ENCODE data around the gene COTL1. TPM values are rescaled to one million over a fixed set of nuclear protein-coding genes. Genes with fewer than 3 reads are reported as not detected.

COTL1 gene
- total and polyA plus RNA-seq, 3 experiments from 2014 or later = 373 to 653 (median 388) TPM

GRCh38 chr16:84578538-84579126 lies 39.2 kb downstream of the COTL1 start:
- peaks cover 4% of the 10 kb centered on the region for H3K4me1 ChIP-seq (ENCODE audit: insufficient read depth, low read length)
- Mint-ChIP-seq H3K9me3 (no peaks in the 10 kb centered on the region), H3K4me3 (peak overlapping the region in 1 of 7 donors; percentile 28), H3K27ac (peak overlapping the region; percentile 26 to 80 (median 64)), H3K4me1 (peaks cover 48 to 85% (median 65%) of the 10 kb centered on the region in 3 donors), H3K27me3 (no peaks in the 10 kb centered on the region), H3K36me3 (peaks cover 0 to 78% (median 10%) of the 10 kb centered on the region in 3 donors)
- no peak overlapping the region for H3K4me3 ChIP-seq (ENCODE audit: low read length)
- CTCF ChIA-PET = interaction anchor here (1.8 kb wide), 1 partner anchor 44 kb away, joined by 5 read pairs; no protein-coding TSS in a partner anchor
- H3K36me3 ChIP-seq (ENCODE audit: insufficient read depth, low read length) = peaks cover 12% of the 10 kb centered on the region
- H3K27me3 ChIP-seq (ENCODE audit: insufficient read depth, low read length, poor library complexity, severe bottlenecking) = no peaks in the 10 kb centered on the region
- DNase-seq = no peak
- POLR2A ChIA-PET = interaction anchor here (1.1 kb wide), 1 partner anchor 40 kb away, joined by 4 read pairs; the partner anchor contains the start of gene COTL1
- no peaks in the 10 kb centered on the region for H3K9me3 ChIP-seq (ENCODE audit: low read length)
- H3K27ac ChIP-seq (ENCODE audit: low read depth, low read length) = no peak overlapping the region

GRCh38 chr16:84577034-84577803 lies 40.7 kb downstream of the COTL1 start:
- H3K36me3 ChIP-seq (ENCODE audit: insufficient read depth, low read length) = peaks cover 5% of the 10 kb centered on the region
- H3K36me3 Mint-ChIP-seq = peaks cover 4 to 79% (median 7%) of the 10 kb centered on the region in 3 donors
- POLR2A ChIA-PET = interaction anchor here (1.1 kb wide), 1 partner anchor 41 kb away, joined by 4 read pairs; the partner anchor contains the start of gene COTL1

GRCh38 chr16:84575914-84576313 lies 42.0 kb downstream of the COTL1 start:
- Mint-ChIP-seq H3K27ac (peak overlapping the region in 7 of 8 donors; percentile 2 to 92 (median 74)), H3K36me3 (peaks cover 10 to 83% (median 10%) of the 10 kb centered on the region in 3 donors), H3K27me3 (no peaks in the 10 kb centered on the region), H3K4me3 (no peak overlapping the region), H3K4me1 (peaks cover 57 to 86% (median 79%) of the 10 kb centered on the region in 3 donors), H3K9me3 (peaks cover 0 to under 1% (median 0%) of the 10 kb centered on the region in 5 donors)
- H3K4me1 ChIP-seq (ENCODE audit: insufficient read depth, low read length) = no peaks in the 10 kb centered on the region
- peaks cover 5% of the 10 kb centered on the region for H3K36me3 ChIP-seq (ENCODE audit: insufficient read depth, low read length)
- CTCF ChIA-PET = interaction anchor here (1.6 kb wide), 1 partner anchor 65 kb away, joined by 11 read pairs; no protein-coding TSS in a partner anchor
- H3K4me3 ChIP-seq (ENCODE audit: low read length) = no peak overlapping the region
- DNase-seq = no peak
- H3K9me3 ChIP-seq (ENCODE audit: low read length) = no peaks in the 10 kb centered on the region
- POLR2A ChIA-PET = no interaction called here
- H3K27ac ChIP-seq (ENCODE audit: low read depth, low read length) = no peak overlapping the region
- no peaks in the 10 kb centered on the region for H3K27me3 ChIP-seq (ENCODE audit: insufficient read depth, low read length, poor library complexity, severe bottlenecking)

More at GRCh38 chr16:84577034-84577803, 40.7 kb downstream of the COTL1 start:
- Histone ChIP-seq H3K9me3 (ENCODE audit: low read length) (no peaks in the 10 kb centered on the region), H3K4me1 (ENCODE audit: insufficient read depth, low read length) (no peaks in the 10 kb centered on the region), H3K4me3 (ENCODE audit: low read length) (no peak overlapping the region), H3K27ac (ENCODE audit: low read depth, low read length) (no peak overlapping the region), H3K27me3 (ENCODE audit: insufficient read depth, low read length, poor library complexity, severe bottlenecking) (no peaks in the 10 kb centered on the region)
- no peak for DNase-seq
- H3K27ac Mint-ChIP-seq = peak overlapping the region in 7 of 8 donors; percentile 2 to 86 (median 79)
- no peaks in the 10 kb centered on the region for H3K9me3 Mint-ChIP-seq
- H3K4me1 Mint-ChIP-seq = peaks cover 52 to 86% (median 70%) of the 10 kb centered on the region in 3 donors
- H3K4me3 Mint-ChIP-seq = peak overlapping the region in 2 of 7 donors; percentile 13 to 46
- CTCF ChIA-PET = interaction anchor here (1.0 kb wide), 1 partner anchor 23 kb away, joined by 3 read pairs; no protein-coding TSS in a partner anchor
- no peaks in the 10 kb centered on the region for H3K27me3 Mint-ChIP-seq

- Histone ChIP-seq H3K4me1 (ENCODE audit: insufficient read depth, low read length) (no peaks in the 10 kb centered on the region), H3K36me3 (ENCODE audit: insufficient read depth, low read length) (peaks cover 10% of the 10 kb centered on the region)
Measured at GRCh38 chr16:84574191-84574590, 43.7 kb downstream of the COTL1 start.

GRCh38 chr16:84572096-84572495 lies 45.8 kb downstream of the COTL1 start:
- no peak for DNase-seq
- Mint-ChIP-seq H3K27ac (peak overlapping the region in 6 of 8 donors; percentile 24 to 80 (median 59)), H3K4me3 (peak overlapping the region in 3 of 7 donors; percentile 36 to 56 (median 44))

More at GRCh38 chr16:84574191-84574590, 43.7 kb downstream of the COTL1 start:
- no peak overlapping the region for H3K27ac ChIP-seq (ENCODE audit: low read depth, low read length)
- H3K4me3 ChIP-seq (ENCODE audit: low read length) = no peak overlapping the region
- Mint-ChIP-seq H3K27me3 (no peaks in the 10 kb centered on the region), H3K27ac (peak overlapping the region in 4 of 8 donors; percentile 17 to 57 (median 36)), H3K4me1 (peaks cover 57 to 87% (median 81%) of the 10 kb centered on the region in 3 donors), H3K36me3 (peaks cover 19 to 84% (median 24%) of the 10 kb centered on the region in 3 donors), H3K4me3 (peak overlapping the region in 1 of 7 donors; percentile 20), H3K9me3 (peaks cover 0 to 7% (median 5%) of the 10 kb centered on the region in 5 donors)
- no peaks in the 10 kb centered on the region for H3K9me3 ChIP-seq (ENCODE audit: low read length)
- H3K27me3 ChIP-seq (ENCODE audit: insufficient read depth, low read length, poor library complexity, severe bottlenecking) = no peaks in the 10 kb centered on the region
- ChIA-PET CTCF (no interaction called here), POLR2A (interaction anchor here (0.9 kb wide), 1 partner anchor 34 kb away, joined by 3 read pairs; no protein-coding TSS in a partner anchor)
- no peak for DNase-seq

GRCh38 chr16:84571506-84571905 lies 46.4 kb downstream of the COTL1 start:
- H3K27ac Mint-ChIP-seq = peak overlapping the region in 6 of 8 donors; percentile 2 to 93 (median 26)

More at GRCh38 chr16:84572096-84572495, 45.8 kb downstream of the COTL1 start:
- peaks cover 17 to 87% (median 30%) of the 10 kb centered on the region in 3 donors for H3K36me3 Mint-ChIP-seq
- H3K27ac ChIP-seq (ENCODE audit: low read depth, low read length) = no peak overlapping the region
- no peaks in the 10 kb centered on the region for H3K27me3 ChIP-seq (ENCODE audit: insufficient read depth, low read length, poor library complexity, severe bottlenecking)
- peaks cover 46 to 84% (median 80%) of the 10 kb centered on the region in 3 donors for H3K4me1 Mint-ChIP-seq
- no peak overlapping the region for H3K4me3 ChIP-seq (ENCODE audit: low read length)
- POLR2A ChIA-PET = no interaction called here
- CTCF ChIA-PET = interaction anchor here (1.0 kb wide), 1 partner anchor 27 kb away, joined by 3 read pairs; no protein-coding TSS in a partner anchor
- H3K27me3 Mint-ChIP-seq = no peaks in the 10 kb centered on the region
- no peaks in the 10 kb centered on the region for H3K4me1 ChIP-seq (ENCODE audit: insufficient read depth, low read length)
- peaks cover 16% of the 10 kb centered on the region for H3K36me3 ChIP-seq (ENCODE audit: insufficient read depth, low read length)
- no peaks in the 10 kb centered on the region for H3K9me3 ChIP-seq (ENCODE audit: low read length)
- peaks cover 0 to 7% (median 5%) of the 10 kb centered on the region in 5 donors for H3K9me3 Mint-ChIP-seq

GRCh38 chr16:84570739-84571403 lies 47.0 kb downstream of the COTL1 start:
- Mint-ChIP-seq H3K9me3 (peaks cover 0 to 7% (median 5%) of the 10 kb centered on the region in 5 donors), H3K4me1 (peaks cover 36 to 77% (median 77%) of the 10 kb centered on the region in 3 donors), H3K27me3 (no peaks in the 10 kb centered on the region), H3K4me3 (no peak overlapping the region), H3K36me3 (peaks cover 20 to 87% (median 30%) of the 10 kb centered on the region in 3 donors), H3K27ac (peak overlapping the region in 5 of 8 donors; percentile 8 to 93 (median 12))
- Histone ChIP-seq H3K9me3 (ENCODE audit: low read length) (no peaks in the 10 kb centered on the region), H3K27me3 (ENCODE audit: insufficient read depth, low read length, poor library complexity, severe bottlenecking) (no peaks in the 10 kb centered on the region), H3K4me1 (ENCODE audit: insufficient read depth, low read length) (no peaks in the 10 kb centered on the region), H3K27ac (ENCODE audit: low read depth, low read length) (no peak overlapping the region), H3K36me3 (ENCODE audit: insufficient read depth, low read length) (peaks cover 23% of the 10 kb centered on the region), H3K4me3 (ENCODE audit: low read length) (no peak overlapping the region)
- ChIA-PET POLR2A (no interaction called here), CTCF (interaction anchor here (0.5 kb wide), 1 partner anchor 101 kb away, joined by 6 read pairs; no protein-coding TSS in a partner anchor)
- no peak for DNase-seq

More at GRCh38 chr16:84571506-84571905, 46.4 kb downstream of the COTL1 start:
- H3K27me3 Mint-ChIP-seq = no peaks in the 10 kb centered on the region
- peaks cover 20 to 87% (median 30%) of the 10 kb centered on the region in 3 donors for H3K36me3 Mint-ChIP-seq
- Histone ChIP-seq H3K27me3 (ENCODE audit: insufficient read depth, low read length, poor library complexity, severe bottlenecking) (no peaks in the 10 kb centered on the region), H3K4me3 (ENCODE audit: low read length) (no peak overlapping the region), H3K9me3 (ENCODE audit: low read length) (no peaks in the 10 kb centered on the region), H3K4me1 (ENCODE audit: insufficient read depth, low read length) (no peaks in the 10 kb centered on the region), H3K36me3 (ENCODE audit: insufficient read depth, low read length) (peaks cover 19% of the 10 kb centered on the region), H3K27ac (ENCODE audit: low read depth, low read length) (no peak overlapping the region)
- ChIA-PET CTCF (interaction anchor here (0.5 to 1.0 kb wide), 2 partner anchors 27 to 101 kb away, joined by 3 to 6 read pairs; no protein-coding TSS in a partner anchor), POLR2A (no interaction called here)
- H3K4me3 Mint-ChIP-seq = no peak overlapping the region
- peaks cover 42 to 83% (median 80%) of the 10 kb centered on the region in 3 donors for H3K4me1 Mint-ChIP-seq
- peaks cover 0 to 7% (median 5%) of the 10 kb centered on the region in 5 donors for H3K9me3 Mint-ChIP-seq
- no peak for DNase-seq

All from CD8-positive, alpha-beta memory T cell (primary cell).